Muscle layer of colon (tissue), 2 donors: Measurements from ENCODE around the gene ROBO2.

Experiments
- H3K27ac ChIP-seq: one replicate; pipeline ENCODE4 v1.7.0; 2013; ENCODE audit warnings: low read depth, mild to moderate bottlenecking, low read length, moderate library complexity
- H3K27me3 ChIP-seq, 2 donors: one replicate each; pipeline ENCODE4 v1.7.0; 2013; ENCODE audit warnings: low read length in 2 of 2, mild to moderate bottlenecking in 2 of 2; ENCODE audit not compliant: insufficient read depth in 2 of 2, control insufficient read depth in 1 of 2
- H3K36me3 ChIP-seq: one replicate; pipeline ENCODE4 v1.7.0; 2013; ENCODE audit warnings: mild to moderate bottlenecking, low read length; ENCODE audit not compliant: insufficient read depth
- H3K4me1 ChIP-seq: one replicate; pipeline ENCODE4 v1.7.0; 2013; ENCODE audit warnings: mild to moderate bottlenecking, low read length; ENCODE audit not compliant: insufficient read depth
- H3K4me3 ChIP-seq, 2 donors: one replicate each; pipeline ENCODE4 v1.7.0; 2013; ENCODE audit warnings: low read length in 2 of 2, low read depth in 1 of 2, mild to moderate bottlenecking in 1 of 2, moderate library complexity in 1 of 2
- H3K9ac ChIP-seq: one replicate; pipeline ENCODE4 v1.7.0; 2013; ENCODE audit warnings: low read length
- H3K9me3 ChIP-seq: one replicate; pipeline ENCODE4 v1.7.0; 2013; ENCODE audit warnings: mild to moderate bottlenecking, low read length
- donor health status: abdominal sarcoma.
- donor health status: Adenocarcinoma of cecum.

The ROBO2 gene

DNA sequence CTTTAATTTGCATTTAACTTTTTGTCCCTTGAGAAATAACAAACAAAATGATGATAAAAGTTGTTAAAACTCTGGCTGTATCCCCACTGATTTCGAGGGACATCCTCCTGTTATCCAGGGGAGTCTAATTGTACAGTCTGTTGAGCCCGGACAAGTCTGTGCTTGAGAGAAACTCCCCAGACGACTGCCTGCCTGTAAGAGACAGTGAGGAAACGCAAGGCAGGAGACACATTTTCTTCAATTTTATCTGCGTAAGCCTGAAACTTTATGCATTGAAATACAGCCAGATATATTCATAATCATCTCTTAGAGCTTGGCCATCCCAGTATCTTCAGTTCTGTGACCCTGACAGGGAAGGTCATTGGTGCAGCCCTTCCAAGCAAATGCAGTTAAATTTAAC lies 97.7 kb downstream of the ROBO2 start:
- Histone ChIP-seq H3K9me3 (no peaks in the 10 kb centered on the region), H3K4me3 (no peak overlapping the region), H3K4me1 (no peaks in the 10 kb centered on the region), H3K27ac (no peak overlapping the region), H3K36me3 (no peaks in the 10 kb centered on the region), H3K9ac (no peak overlapping the region), H3K27me3 (no peaks in the 10 kb centered on the region)

DNA sequence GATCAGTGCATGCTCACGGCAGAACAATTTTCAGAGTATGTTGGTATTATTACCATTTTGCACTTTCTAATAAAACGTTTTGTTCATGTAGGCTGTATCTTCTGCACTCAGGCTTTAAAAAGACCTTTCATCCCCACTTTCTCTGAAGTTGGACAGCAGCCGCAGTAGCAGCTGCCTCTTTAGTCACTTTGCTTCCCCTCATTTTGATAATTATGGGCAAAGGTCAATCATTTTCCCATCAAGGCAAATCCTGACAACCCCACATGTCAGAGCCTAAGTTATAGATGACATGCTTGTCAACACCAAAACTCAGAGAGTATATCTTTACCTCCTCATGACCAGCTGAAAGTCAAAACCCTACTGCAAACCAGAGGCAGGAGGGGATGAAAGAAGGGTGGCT lies 99.7 kb downstream of the ROBO2 start:
- no peak overlapping the region for H3K4me3 ChIP-seq
- H3K9ac ChIP-seq, result no peak overlapping the region
- H3K27ac ChIP-seq, result no peak overlapping the region
- no peaks in the 10 kb centered on the region for H3K4me1 ChIP-seq
- H3K36me3 ChIP-seq, result no peaks in the 10 kb centered on the region
- H3K27me3 ChIP-seq, result no peaks in the 10 kb centered on the region
- H3K9me3 ChIP-seq, result no peaks in the 10 kb centered on the region

DNA sequence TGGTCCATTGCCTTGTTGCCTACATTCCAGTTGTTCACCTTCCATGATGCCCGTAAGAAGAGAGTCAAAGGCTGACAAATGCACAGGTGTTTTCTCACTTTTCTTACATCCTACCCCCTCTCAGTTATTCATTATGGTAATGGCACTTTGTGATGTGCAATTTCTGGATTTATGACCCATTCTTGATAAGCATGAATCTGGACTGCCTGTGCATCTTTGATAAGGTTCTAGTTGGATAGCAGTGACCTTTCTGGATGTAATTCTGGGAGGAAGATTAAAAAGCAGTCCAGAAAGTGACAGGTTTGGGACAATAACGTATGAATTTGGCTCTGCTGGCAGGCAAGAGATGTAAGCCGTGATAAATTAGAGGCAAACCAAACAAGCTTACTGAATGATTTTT lies 101.5 kb downstream of the ROBO2 start:
- Histone ChIP-seq H3K4me1 (no peaks in the 10 kb centered on the region), H3K27me3 (no peaks in the 10 kb centered on the region), H3K9me3 (no peaks in the 10 kb centered on the region), H3K9ac (no peak overlapping the region), H3K4me3 (no peak overlapping the region), H3K36me3 (no peaks in the 10 kb centered on the region), H3K27ac (no peak overlapping the region)

DNA sequence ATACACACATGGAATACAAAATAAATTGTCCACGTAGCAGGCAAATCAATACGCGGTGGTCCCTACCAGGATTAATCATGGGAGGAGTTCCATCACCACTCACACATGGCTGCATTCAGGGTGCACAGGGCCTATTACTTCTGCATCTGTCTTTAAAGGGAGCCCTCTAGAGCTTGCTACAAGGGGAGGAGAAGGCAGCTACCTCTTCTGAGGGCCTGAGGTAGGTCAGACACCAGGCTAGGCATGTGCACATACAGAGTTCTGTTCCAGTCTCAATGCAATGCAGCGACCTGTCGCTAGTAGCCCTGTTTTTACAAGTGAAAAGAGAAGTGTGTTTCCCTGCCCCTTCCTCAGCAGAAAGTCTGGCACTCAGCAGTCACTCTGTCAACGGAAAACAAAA lies 102.7 kb downstream of the ROBO2 start:
- Histone ChIP-seq H3K9me3 (no peaks in the 10 kb centered on the region), H3K4me3 (no peak overlapping the region), H3K4me1 (no peaks in the 10 kb centered on the region), H3K36me3 (no peaks in the 10 kb centered on the region), H3K9ac (no peak overlapping the region), H3K27ac (no peak overlapping the region), H3K27me3 (no peaks in the 10 kb centered on the region)

DNA sequence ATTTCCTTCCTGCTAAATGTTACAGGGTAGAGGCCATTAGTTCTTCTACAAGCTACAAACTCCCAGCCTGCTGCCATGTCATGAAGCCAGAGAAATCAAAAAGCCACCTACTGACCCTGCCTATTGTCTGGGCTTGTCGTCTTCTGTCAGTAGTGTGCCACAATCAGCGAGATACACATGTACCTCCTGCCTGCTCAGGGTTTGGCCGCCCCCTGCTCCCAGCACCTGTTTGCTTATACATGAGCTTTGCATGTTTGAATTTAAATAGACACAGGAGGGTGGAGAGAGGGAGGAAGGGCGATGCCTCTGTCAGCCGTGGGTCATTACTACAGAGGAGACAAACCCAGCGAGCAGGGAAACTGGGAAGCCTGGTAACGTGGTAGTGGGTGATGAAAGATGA lies 106.1 kb downstream of the ROBO2 start:
- Histone ChIP-seq H3K27ac (no peak overlapping the region), H3K9ac (no peak overlapping the region), H3K36me3 (no peaks in the 10 kb centered on the region), H3K4me1 (no peaks in the 10 kb centered on the region), H3K9me3 (no peaks in the 10 kb centered on the region), H3K4me3 (no peak overlapping the region), H3K27me3 (no peaks in the 10 kb centered on the region)

DNA sequence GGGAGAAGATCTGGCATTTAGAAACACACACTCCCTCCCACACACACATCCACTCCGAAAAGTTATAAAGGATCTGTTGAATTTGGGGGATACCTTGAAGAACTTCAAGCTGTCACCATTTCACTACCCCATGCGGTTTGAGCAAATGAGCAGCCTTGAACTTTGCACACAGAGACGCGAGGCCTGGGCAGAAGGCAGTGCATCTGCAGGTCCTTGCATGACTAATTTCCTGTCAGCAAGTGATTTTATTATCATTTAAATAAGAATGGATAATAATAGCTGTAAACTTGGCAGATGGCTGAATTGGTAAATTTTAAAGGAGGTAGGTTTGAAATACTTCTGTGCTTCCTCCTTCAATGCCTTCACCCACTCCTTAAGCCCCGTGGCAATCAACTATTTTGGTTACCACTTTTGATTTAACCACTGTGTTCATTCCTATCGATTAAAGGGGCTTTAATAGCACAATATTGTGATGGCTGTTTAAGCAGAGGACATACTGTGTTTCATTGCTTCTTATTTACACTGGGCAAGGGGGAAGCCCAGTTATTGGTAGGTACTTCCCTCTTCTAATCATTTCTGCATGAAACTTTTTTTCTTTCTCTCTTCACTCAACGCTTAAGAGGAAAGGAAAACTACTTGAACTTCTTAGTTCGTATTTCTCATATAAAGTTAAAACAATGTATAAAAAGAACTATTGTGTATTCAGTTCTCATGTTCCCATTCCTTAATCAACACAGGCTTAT lies 108.1 kb downstream of the ROBO2 start:
- H3K9ac ChIP-seq, result no peak overlapping the region
- H3K4me3 ChIP-seq, result no peak overlapping the region
- H3K27ac ChIP-seq, result no peak overlapping the region
- H3K27me3 ChIP-seq, result no peaks in the 10 kb centered on the region
- no peaks in the 10 kb centered on the region for H3K36me3 ChIP-seq
- no peaks in the 10 kb centered on the region for H3K4me1 ChIP-seq
- H3K9me3 ChIP-seq, result no peaks in the 10 kb centered on the region

DNA sequence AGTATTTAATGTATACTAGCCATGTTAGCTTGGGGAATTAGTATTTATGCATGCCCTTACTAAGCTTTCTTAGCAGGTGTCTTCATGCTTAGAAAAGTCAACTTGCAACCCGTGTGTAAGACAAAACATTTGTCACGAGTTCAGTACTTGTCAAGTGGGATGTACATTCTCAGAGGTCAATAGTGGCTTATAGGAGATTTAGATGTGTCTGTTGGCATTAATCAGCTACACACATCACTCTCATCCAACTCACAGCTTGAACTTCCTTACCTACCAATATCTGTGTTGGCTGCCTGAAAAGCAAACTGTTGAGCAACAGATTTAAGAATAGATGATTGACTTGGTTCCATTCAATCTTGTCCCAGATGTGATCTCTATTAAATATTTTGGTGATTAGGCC lies 109.5 kb downstream of the ROBO2 start:
- Histone ChIP-seq H3K4me3 (no peak overlapping the region), H3K9ac (no peak overlapping the region), H3K36me3 (no peaks in the 10 kb centered on the region), H3K9me3 (no peaks in the 10 kb centered on the region), H3K27ac (no peak overlapping the region), H3K4me1 (no peaks in the 10 kb centered on the region), H3K27me3 (no peaks in the 10 kb centered on the region)

DNA sequence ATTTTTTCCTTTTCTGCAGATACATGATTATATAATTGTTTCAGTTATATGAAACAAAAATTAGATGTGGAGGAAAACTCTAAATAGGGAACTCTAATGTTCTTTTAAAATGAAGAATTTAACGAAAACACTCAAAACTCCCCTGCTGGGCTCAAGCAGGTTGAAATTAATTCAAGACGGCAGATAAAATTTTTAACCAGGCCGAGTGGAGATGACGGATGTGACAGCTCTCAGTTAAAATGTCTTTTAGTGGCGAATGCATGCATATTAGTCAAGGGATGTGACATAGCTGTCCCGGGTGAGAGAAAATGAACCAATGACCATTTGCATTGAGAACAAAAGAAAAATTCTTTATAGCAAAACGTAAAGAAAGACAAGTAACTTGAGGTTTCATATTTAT lies 110.1 kb downstream of the ROBO2 start:
- Histone ChIP-seq H3K27ac (no peak overlapping the region), H3K4me3 (no peak overlapping the region), H3K36me3 (no peaks in the 10 kb centered on the region), H3K9me3 (no peaks in the 10 kb centered on the region), H3K9ac (no peak overlapping the region), H3K27me3 (no peaks in the 10 kb centered on the region), H3K4me1 (no peaks in the 10 kb centered on the region)

DNA sequence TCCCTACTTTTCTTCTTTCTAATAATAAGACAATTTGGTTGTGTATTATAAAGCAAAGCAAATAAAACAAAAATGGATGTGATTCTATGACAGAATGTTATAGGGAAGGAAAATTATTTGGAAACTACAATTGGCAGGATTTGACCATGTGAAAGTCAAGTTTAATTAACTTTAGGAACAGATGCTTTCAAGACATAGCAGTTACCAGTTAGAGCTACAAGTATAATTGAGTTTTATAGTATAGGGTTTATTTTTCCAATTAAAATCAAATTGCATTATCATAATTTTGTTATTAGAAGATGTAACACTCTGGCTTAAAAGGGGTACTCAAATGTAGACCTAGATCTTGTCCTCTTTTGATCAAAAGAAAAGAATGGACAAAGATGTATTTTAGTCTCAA lies 110.9 kb downstream of the ROBO2 start:
- Histone ChIP-seq H3K9ac (no peak overlapping the region), H3K4me1 (no peaks in the 10 kb centered on the region), H3K27me3 (no peaks in the 10 kb centered on the region), H3K27ac (no peak overlapping the region), H3K4me3 (no peak overlapping the region), H3K36me3 (no peaks in the 10 kb centered on the region), H3K9me3 (no peaks in the 10 kb centered on the region)

DNA sequence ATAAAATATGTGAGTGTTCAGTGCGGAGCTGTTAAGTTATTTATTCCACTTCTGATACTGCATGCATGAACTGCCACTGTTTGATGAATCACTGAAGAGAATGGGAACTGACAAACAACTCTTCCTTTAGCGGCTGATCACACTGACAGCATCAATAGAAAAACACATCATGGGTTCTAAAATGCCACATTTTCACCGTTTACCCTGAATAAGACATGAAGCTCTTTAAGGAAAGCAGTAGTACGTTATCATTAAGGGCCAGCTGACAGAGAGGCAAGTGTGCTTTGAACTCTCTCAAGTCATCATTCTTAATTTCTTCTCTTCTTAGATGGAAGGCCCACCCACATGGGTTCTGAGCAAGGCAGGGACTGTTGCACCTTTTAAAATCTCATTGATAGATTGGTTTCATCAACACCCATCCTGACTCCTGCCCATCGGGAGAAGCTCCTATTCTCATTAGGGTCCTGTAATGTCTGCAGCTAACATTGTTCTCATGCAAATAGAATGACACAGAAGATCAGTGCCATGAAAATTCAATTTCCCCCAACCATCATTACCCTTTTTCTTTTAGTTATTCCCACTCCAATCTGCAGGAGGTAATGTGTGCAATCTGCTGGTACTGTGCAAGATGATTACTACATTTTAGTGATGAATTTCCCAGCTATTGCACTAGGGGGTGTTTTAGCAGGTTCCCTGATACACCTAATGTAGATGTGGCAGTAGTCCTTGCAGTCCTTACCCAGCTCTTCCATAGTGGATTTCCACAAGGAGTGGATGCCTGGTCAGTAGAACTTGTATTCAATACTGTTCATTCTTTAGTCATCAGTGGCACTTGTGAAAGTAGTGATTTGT lies 119.1 kb downstream of the ROBO2 start:
- no peaks in the 10 kb centered on the region for H3K36me3 ChIP-seq
- H3K4me1 ChIP-seq, result no peaks in the 10 kb centered on the region
- H3K27ac ChIP-seq, result no peak overlapping the region

DNA sequence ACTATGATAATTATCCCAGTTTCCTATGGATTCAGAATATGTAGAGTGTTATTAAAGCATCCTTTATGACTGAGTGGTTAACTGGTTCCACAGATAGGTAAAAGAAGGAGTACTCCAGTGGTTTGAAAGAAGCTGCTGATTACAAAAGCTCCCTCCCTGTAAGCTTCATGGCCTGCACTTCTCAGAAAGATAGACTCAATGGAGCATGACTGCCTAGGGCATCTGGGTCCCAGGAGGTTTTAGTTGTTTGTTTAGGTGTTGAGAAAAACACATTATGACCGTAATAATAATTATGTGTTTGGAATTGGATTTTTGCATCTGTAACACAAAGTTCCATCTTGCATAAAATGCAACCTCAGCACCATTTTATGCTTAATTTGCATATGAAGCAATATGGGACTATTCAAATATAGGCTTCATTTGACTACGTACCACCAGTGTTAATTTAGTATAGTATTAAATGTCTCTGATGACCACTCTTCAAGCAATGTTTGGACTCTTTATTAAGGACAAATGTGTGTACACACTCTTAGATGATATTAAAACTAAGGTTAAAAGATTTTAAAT lies 121.1 kb downstream of the ROBO2 start:
- Histone ChIP-seq H3K4me3 (no peak overlapping the region), H3K27ac (no peak overlapping the region), H3K9ac (no peak overlapping the region), H3K36me3 (no peaks in the 10 kb centered on the region), H3K9me3 (no peaks in the 10 kb centered on the region), H3K4me1 (no peaks in the 10 kb centered on the region), H3K27me3 (no peaks in the 10 kb centered on the region)

More for the DNA sequence above, 119.1 kb downstream of the ROBO2 start:
- Histone ChIP-seq H3K27me3 (no peaks in the 10 kb centered on the region), H3K4me3 (no peak overlapping the region), H3K9ac (no peak overlapping the region), H3K9me3 (no peaks in the 10 kb centered on the region)
